K562 (cell line): ENCODE measurements around the gene CFDP1. TPM values are rescaled to one million over a fixed set of nuclear protein-coding genes. Genes with fewer than 3 reads are reported as not detected.

ENCODE experiments used
- ATF1 ChIP-seq, 2 experiments: fragments of 450-650 bp in 1 of 2; IDR thresholded peaks; 2 replicates each; pipeline ENCODE4 v1.6.1; 2016; ENCODE audit warnings: missing compliant biosample characterization in 1 of 2, missing genetic modification characterization in 1 of 2
- CREM ChIP-seq: IDR thresholded peaks from 2 replicates; pipeline ENCODE4 v1.6.1; 2014; ENCODE audit warnings: antibody characterized with exemption, low read depth
- CTCF ChIP-seq, 3 experiments: IDR thresholded peaks in 2 of 3; conservative IDR thresholded peaks in 1 of 3; 2 replicates each; pipeline ENCODE4 v1.5.1; 2011 to 2012; ENCODE audit warnings: low read length in 3 of 3, mild to moderate bottlenecking in 3 of 3, control low read depth in 2 of 3, improper control_type of control experiment in 1 of 3, inconsistent platforms in 1 of 3, low read depth in 1 of 3, mixed read lengths in 1 of 3, moderate library complexity in 1 of 3; ENCODE audit not compliant: insufficient read depth in 2 of 3
- JUND ChIP-seq, 2 experiments: IDR thresholded peaks; 2 replicates in 1 of 2; 3 replicates in 1 of 2; pipeline ENCODE4 v1.6.1; 2011; ENCODE audit warnings: borderline replicate concordance in 2 of 2, low read depth in 2 of 2, low read length in 2 of 2, improper control_type of control experiment in 1 of 2, missing biosample characterization in 1 of 2, missing genetic modification characterization in 1 of 2, missing genetic modification reagents in 1 of 2
- MCM5 ChIP-seq: fragments of 450-650 bp; IDR thresholded peaks from 2 replicates; pipeline ENCODE4 v1.6.1; 2016; ENCODE audit warnings: low read depth
- RAD21 ChIP-seq, 2 experiments: fragments of 250-450 bp in 1 of 2; fragments of 450-650 bp in 1 of 2; sonication (Bioruptor Pico) in 1 of 2; formaldehyde crosslinking in 1 of 2; IDR thresholded peaks in 1 of 2; conservative IDR thresholded peaks in 1 of 2; 2 replicates each; pipeline versions ENCODE4 v1.4.0 to v1.8.0; 2020 to 2022; ENCODE audit warnings: mild to moderate bottlenecking in 2 of 2, moderate library complexity in 1 of 2
- RB1 ChIP-seq: fragments of 450-650 bp; IDR thresholded peaks from 2 replicates; pipeline ENCODE4 v1.6.1; 2017; ENCODE audit warnings: low read depth, mild to moderate bottlenecking
- REST ChIP-seq, 2 experiments: fragments of 450-650 bp; formaldehyde crosslinking in 1 of 2; IDR thresholded peaks; 2 replicates each; pipeline versions ENCODE4 v1.4.0 to v1.6.1; 2014 to 2020; ENCODE audit warnings: mild to moderate bottlenecking in 2 of 2, borderline replicate concordance in 1 of 2, low read depth in 1 of 2
- SMC3 ChIP-seq: conservative IDR thresholded peaks from 2 replicates; pipeline ENCODE4 v1.6.1; 2011; ENCODE audit warnings: low read depth, low read length, improper control_type of control experiment; ENCODE audit not compliant: insufficient read depth
- ZNF586 ChIP-seq: fragments of 450-650 bp; formaldehyde crosslinking; conservative IDR thresholded peaks from 2 replicates; pipeline ENCODE4 v1.4.0; 2020; ENCODE audit warnings: mild to moderate bottlenecking, moderate library complexity
- ZNF644 ChIP-seq: fragments of 200-800 bp; sonication (Bioruptor generic); IDR thresholded peaks from 2 replicates; pipeline ENCODE4 v1.6.1; 2016; ENCODE audit warnings: low read depth, missing genetic modification characterization, missing compliant biosample characterization
- polyA plus RNA-seq, 8 experiments: library from polyadenylated mRNA; depleted of rRNA in 4 of 8; stranded (reverse) in 5 of 8; unstranded in 3 of 8; fragments of >200 nt; fragmentation: Nextera tagmentation in 2 of 8; fragmentation: Illumina TruSeq in 1 of 8; extraction: Ambion mirVana in 2 of 8; extraction: Trizol in 1 of 8; gene quantifications; 2 replicates each; pipeline versions ENCODE4 v1.2.1 to v1.2.3, GENCODE V29; 2011 to 2014; ENCODE audit warnings: inconsistent platforms in 1 of 8, missing spikeins in 1 of 8
- total RNA-seq, 7 experiments: library from RNA; depleted of rRNA in 6 of 7; stranded (reverse); fragments of >200 nt in 6 of 7; fragmentation: Illumina TruSeq in 2 of 7; extraction: Trizol in 2 of 7; gene quantifications; 2 replicates each; pipeline versions ENCODE4 v1.2.1 to v1.2.3, GENCODE V29; 2011 to 2021; ENCODE audit warnings: low replicate concordance in 1 of 7
- TF ChIP-seq, protein P1 (sequence below): fragments of 450-650 bp; formaldehyde crosslinking; IDR thresholded peaks from 2 replicates; pipeline ENCODE4 v1.4.0; 2020; ENCODE audit warnings: mild to moderate bottlenecking, moderate library complexity

The CFDP1 gene
- total and polyA plus RNA-seq, 9 of the 15 experiments (the other 6 are each of a cell fraction or from before 2014, with no cell fraction given) = 31.5 to 78.4 (median 61.7) TPM

- peak; percentile 83 for TF ChIP-seq REST (IDR thresholded peaks at IDR 0.05; ENCODE audit: borderline replicate concordance)
- no peak for TF ChIP-seq REST (CRISPR knock-in tag; IDR thresholded peaks at IDR 0.05; ENCODE audit: low read depth)
- 0 out of 2 replicates have a peak, but pooled peaks have one; percentile 39 for TF ChIP-seq RB1
- no peak for TF ChIP-seq ZNF586
- peak; percentile 81 to 86 (median 86) for TF ChIP-seq CTCF (IDR thresholded peaks at IDR 0.05 in 2 of 3, conservative IDR thresholded peaks at IDR 0.05 in 1 of 3; ENCODE audit: insufficient read depth in 2 of 3, low read depth in 1 of 3, low read length in 3 of 3)
- peak; percentile 57 for TF ChIP-seq SMC3
- TF ChIP-seq, protein P1, sequence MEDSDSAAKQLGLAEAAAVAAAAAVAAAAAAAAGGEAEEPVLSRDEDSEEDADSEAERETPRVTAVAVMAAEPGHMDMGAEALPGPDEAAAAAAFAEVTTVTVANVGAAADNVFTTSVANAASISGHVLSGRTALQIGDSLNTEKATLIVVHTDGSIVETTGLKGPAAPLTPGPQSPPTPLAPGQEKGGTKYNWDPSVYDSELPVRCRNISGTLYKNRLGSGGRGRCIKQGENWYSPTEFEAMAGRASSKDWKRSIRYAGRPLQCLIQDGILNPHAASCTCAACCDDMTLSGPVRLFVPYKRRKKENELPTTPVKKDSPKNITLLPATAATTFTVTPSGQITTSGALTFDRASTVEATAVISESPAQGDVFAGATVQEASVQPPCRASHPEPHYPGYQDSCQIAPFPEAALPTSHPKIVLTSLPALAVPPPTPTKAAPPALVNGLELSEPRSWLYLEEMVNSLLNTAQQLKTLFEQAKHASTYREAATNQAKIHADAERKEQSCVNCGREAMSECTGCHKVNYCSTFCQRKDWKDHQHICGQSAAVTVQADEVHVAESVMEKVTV = peak; percentile 21; the same call in 1 of the 2 replicates
- no peak for TF ChIP-seq MCM5
- peak; percentile 67; the same call in 1 of the 2 replicates for TF ChIP-seq JUND (IDR thresholded peaks at IDR 0.05; ENCODE audit: borderline replicate concordance, low read depth, low read length)
- TF ChIP-seq JUND (tag; IDR thresholded peaks at IDR 0.05; ENCODE audit: borderline replicate concordance, low read depth, low read length) = 0 out of 3 replicates have a peak, but pooled peaks have one; percentile 33
- no peak for TF ChIP-seq ATF1 (CRISPR knock-in tag; IDR thresholded peaks at IDR 0.05)
- TF ChIP-seq ATF1 (tag; IDR thresholded peaks at IDR 0.05) = peak; percentile 36; the same call in 1 of the 2 replicates
- TF ChIP-seq ZNF644 (tag) = no peak
- TF ChIP-seq CREM = peak; percentile 77
- TF ChIP-seq RAD21 (CRISPR knock-in tag; conservative IDR thresholded peaks at IDR 0.05 in 1 of 2, IDR thresholded peaks at IDR 0.05 in 1 of 2) = peak; percentile 74 to 92
Measured at GRCh38 chr16:75471723-75472633, 38.7 kb upstream of the CFDP1 start (continued).
